GM04504 (cell line): ENCODE measurements around the gene PLPP4.
A peak's percentile ranks its signal among the peaks of the same experiment; 100 is the strongest.

Experiments used
- DNase-seq: peaks from one replicate; pipeline ENCODE4 v3.0.0-alpha.2; 2012; ENCODE audit warnings: low read depth

PLPP4 gene

GRCh38 chr10:120575411-120575810, 118.4 kb downstream of the PLPP4 start:
- no peak for DNase-seq

GRCh38 chr10:120578134-120578533, 121.1 kb downstream of the PLPP4 start:
- no peak for DNase-seq

- no peak for DNase-seq
Observed at GRCh38 chr10:120578890-120579289, 121.9 kb downstream of the PLPP4 start.

GRCh38 chr10:120580918-120581895, 124.2 kb downstream of the PLPP4 start:
- no peak for DNase-seq

GRCh38 chr10:120582753-120583152, 125.7 kb downstream of the PLPP4 start:
- DNase-seq = no peak

- no peak for DNase-seq
Observed at GRCh38 chr10:120583424-120584108, 126.5 kb downstream of the PLPP4 start.

- no peak for DNase-seq
Observed at GRCh38 chr10:120584786-120585185, 127.8 kb downstream of the PLPP4 start.

- DNase-seq = no peak
Observed at GRCh38 chr10:120586471-120586872, 129.4 kb downstream of the PLPP4 start.

GRCh38 chr10:120587061-120587460, 130.0 kb downstream of the PLPP4 start:
- no peak for DNase-seq

- DNase-seq = no peak
Observed at GRCh38 chr10:120588311-120588710, 131.3 kb downstream of the PLPP4 start.

GRCh38 chr10:120593693-120594092, 136.7 kb downstream of the PLPP4 start:
- DNase-seq = no peak

- DNase-seq = no peak
Observed at GRCh38 chr10:120597902-120598301, 140.9 kb downstream of the PLPP4 start.

- no peak for DNase-seq
Observed at GRCh38 chr10:120598386-120598785, 141.4 kb downstream of the PLPP4 start.

- DNase-seq = no peak
Observed at GRCh38 chr10:120599200-120599724, 142.2 kb downstream of the PLPP4 start.

- no peak for DNase-seq
Observed at GRCh38 chr10:120600871-120601649, 144.0 kb downstream of the PLPP4 start.

GRCh38 chr10:120601999-120602398, 145.0 kb downstream of the PLPP4 start:
- no peak for DNase-seq

- no peak for DNase-seq
Observed at GRCh38 chr10:120605410-120605809, 148.4 kb downstream of the PLPP4 start.

GRCh38 chr10:120606051-120606764, 149.2 kb downstream of the PLPP4 start:
- DNase-seq = no peak

- peak; percentile 56 for DNase-seq
Observed at GRCh38 chr10:120607016-120607709, 150.1 kb downstream of the PLPP4 start.
